ENCODE measurements around the gene SNAP25.

- TF ChIP-seq CTCF (conservative IDR thresholded peaks at IDR 0.05; ENCODE audit: low read depth, low read length) (no peak), EZH2 (IDR thresholded peaks at IDR 0.05; ENCODE audit: low read length, unreplicated experiment) (no peak)
These were observed 48.9 kb upstream of the SNAP25 start for GRCh38 chr20:10169752-10170151.
